Endothelial cell of umbilical vein (primary cell): ENCODE data around the gene ETNK2. TPM values are rescaled to one million over a fixed set of nuclear protein-coding genes. Genes with fewer than 3 reads are reported as not detected.

Experiments
- BruUV-seq: library from RNA; stranded (reverse); fragments of 400-500 nt; replicated peaks from 2 replicates; lab custom pipeline; 2021; lab: Mats Ljungman, UMichigan
- CTCF ChIA-PET: fragments of 300-600, 350-600 bp; sonication (Branson Sonifier 250); formaldehyde crosslinking; loops from one replicate; lab custom pipeline; 2021; ENCODE audit warnings: antibody characterized with exemption, inconsistent platforms; lab: Charles Lee
- POLR2A ChIA-PET: fragments of 300-600, 350-600 bp; sonication (Branson Sonifier 250); formaldehyde crosslinking; loops from one replicate; lab custom pipeline; 2021; ENCODE audit warnings: antibody characterized with exemption, inconsistent platforms; lab: Charles Lee
- DNase-seq: peaks from one replicate; pipeline ENCODE4 v3.0.0-alpha.2; 2011; ENCODE audit warnings: low read depth, low spot score
- FAIRE-seq: peaks from 2 replicates; lab custom pipeline; 2011; peaks lifted over from hg19 to GRCh38; lab: Jason Lieb, UNC
- H2AFZ ChIP-seq: 2 replicates; pipeline ENCODE4 v1.6.0; 2012; ENCODE audit warnings: low read depth, low read length, control low read depth, inconsistent platforms
- H3K27ac ChIP-seq: 2 replicates; pipeline ENCODE4 v1.5.1; 2011; ENCODE audit warnings: low read depth, mild to moderate bottlenecking, control low read depth, low read length, moderate library complexity; ENCODE audit not compliant: insufficient read depth
- H3K27me3 ChIP-seq, 2 experiments: 2 replicates each; pipeline versions ENCODE4 v1.6.0 to v1.6.1; 2011; ENCODE audit warnings: low read length in 2 of 2, mixed read lengths in 1 of 2; ENCODE audit not compliant: control insufficient read depth in 2 of 2, insufficient read depth in 2 of 2
- H3K36me3 ChIP-seq, 2 experiments: 2 replicates in 1 of 2; 3 replicates in 1 of 2; pipeline ENCODE4 v1.5.1; 2011; ENCODE audit warnings: low read length in 2 of 2, mild to moderate bottlenecking in 1 of 2, moderate library complexity in 1 of 2; ENCODE audit not compliant: control insufficient read depth in 2 of 2, insufficient read depth in 2 of 2; ENCODE audit errors: extremely low read depth in 1 of 2
- H3K4me1 ChIP-seq: 3 replicates; pipeline ENCODE4 v1.5.1; 2011; ENCODE audit warnings: mild to moderate bottlenecking, low read length; ENCODE audit not compliant: control insufficient read depth, insufficient read depth; ENCODE audit errors: extremely low read depth
- H3K4me2 ChIP-seq: 2 replicates; pipeline ENCODE4 v1.6.1; 2011; ENCODE audit warnings: low read length, control low read depth, mixed read lengths; ENCODE audit not compliant: insufficient read depth
- H3K4me3 ChIP-seq, 3 experiments: fragments of 200-600 bp in 1 of 3; sonication (generic), shearing (Covaris generic) in 1 of 3; replicated peaks in 1 of 3; 2 replicates each; pipeline ENCODE4 v1.5.1; 2011 to 2016; ENCODE audit warnings: control low read depth in 3 of 3, low read length in 3 of 3, mild to moderate bottlenecking in 2 of 3, inconsistent platforms in 1 of 3, low read depth in 1 of 3, moderate library complexity in 1 of 3; ENCODE audit not compliant: insufficient read depth in 1 of 3
- H3K79me2 ChIP-seq: 2 replicates; pipeline ENCODE4 v1.6.0; 2012; ENCODE audit warnings: low read length, inconsistent platforms; ENCODE audit not compliant: control insufficient read depth, insufficient read depth
- H3K9ac ChIP-seq: replicated peaks from 2 replicates; pipeline ENCODE3; 2011; ENCODE audit warnings: low read length, control low read depth; ENCODE audit not compliant: insufficient read depth; ENCODE audit errors: extremely low read depth
- H3K9me1 ChIP-seq: replicated peaks from 3 replicates; pipeline ENCODE4 v1.6.0; 2011; ENCODE audit warnings: mild to moderate bottlenecking, low read length; ENCODE audit not compliant: control insufficient read depth, insufficient read depth; ENCODE audit errors: extremely low read depth
- H3K9me3 ChIP-seq: replicated peaks from 2 replicates; pipeline ENCODE4 v1.5.1; 2012; ENCODE audit warnings: low read length, inconsistent platforms; ENCODE audit not compliant: control insufficient read depth, insufficient read depth
- H4K20me1 ChIP-seq: replicated peaks from 2 replicates; pipeline ENCODE3; 2011; ENCODE audit warnings: mild to moderate bottlenecking, low read length; ENCODE audit not compliant: control insufficient read depth, insufficient read depth; ENCODE audit errors: extremely low read depth
- EZH2 ChIP-seq: IDR thresholded peaks from 2 replicates; pipeline ENCODE4 v1.6.1; 2012; ENCODE audit warnings: borderline replicate concordance, low read depth, mild to moderate bottlenecking, moderate library complexity, low read length, inconsistent platforms; ENCODE audit not compliant: severe bottlenecking
- FOS ChIP-seq: IDR thresholded peaks from 2 replicates; pipeline ENCODE4 v1.6.1; 2011; ENCODE audit warnings: mild to moderate bottlenecking, low read length, moderate library complexity, borderline replicate concordance; ENCODE audit not compliant: insufficient read depth
- GATA2 ChIP-seq: IDR thresholded peaks from 2 replicates; pipeline ENCODE4 v1.7.0; 2011; ENCODE audit warnings: low read depth, mild to moderate bottlenecking, moderate library complexity, mixed read lengths, low read length; ENCODE audit not compliant: insufficient read length, insufficient read depth
- JUN ChIP-seq: IDR thresholded peaks from 2 replicates; pipeline ENCODE4 v1.6.1; 2011; ENCODE audit warnings: borderline replicate concordance, low read depth; ENCODE audit not compliant: insufficient read length, insufficient read depth
- MYC ChIP-seq: IDR thresholded peaks from one replicate; pipeline ENCODE4 v1.6.1; 2011; ENCODE audit warnings: mild to moderate bottlenecking, low read depth, low read length
- POLR2A ChIP-seq: IDR thresholded peaks from 2 replicates; pipeline ENCODE4 v1.6.1; 2012; ENCODE audit warnings: low read depth, mild to moderate bottlenecking, control low read depth, low read length
- POLR2AphosphoS5 ChIP-seq: IDR thresholded peaks from 2 replicates; pipeline ENCODE4 v1.6.1; 2012; ENCODE audit warnings: low read depth, mild to moderate bottlenecking, control low read depth, low read length, moderate library complexity; ENCODE audit not compliant: insufficient read depth
- dilution Hi-C: fragments of 300-500 bp; cut with MboI; formaldehyde crosslinking; loops from one replicate; pipeline ENCODE4 v1.15.0; 2019; ENCODE audit warnings: low sequenced_read_pairs; ENCODE audit not compliant: extremely low pct_ligation_motif_present
- intact Hi-C: fragments of 100-400 bp; cut with micrococcal nuclease; formaldehyde crosslinking; loops from one replicate; pipeline ENCODE4 v1.10.0; 2022
- polyA plus RNA-seq, 4 experiments: library from polyadenylated mRNA; depleted of rRNA in 3 of 4; stranded (reverse) in 3 of 4; unstranded in 1 of 4; fragments of >200 nt; gene quantifications; 2 replicates each; pipeline versions ENCODE4 v1.2.1 to v1.2.3, GENCODE V29; 2011 to 2012; ENCODE audit warnings: missing spikeins in 1 of 4
- total RNA-seq: library from RNA; stranded (reverse); gene quantifications from 2 replicates; pipeline ENCODE4 v1.2.3, GENCODE V29; 2021
- TF ChIP-seq, protein P1 (sequence below), 2 donors: IDR thresholded peaks; 1 replicate in 1 of 2; 2 replicates in 1 of 2; pipeline ENCODE4 v1.5.1; 2011; ENCODE audit warnings: low read length in 2 of 2, mild to moderate bottlenecking in 2 of 2, moderate library complexity in 2 of 2, control low read depth in 1 of 2, inconsistent platforms in 1 of 2, low read depth in 1 of 2; ENCODE audit not compliant: insufficient read depth in 1 of 2; ENCODE audit errors: extremely low read depth in 1 of 2
- TF ChIP-seq, protein P2 (sequence below): IDR thresholded peaks from 2 replicates; pipeline ENCODE4 v1.6.1; 2011; ENCODE audit not compliant: insufficient read depth, insufficient read length

ETNK2 gene
- total and polyA plus RNA-seq, 2 donors (not counting 3 experiments of a cell fraction or from before 2014, with no cell fraction given), result 13.5 to 27.5 TPM

DNA sequence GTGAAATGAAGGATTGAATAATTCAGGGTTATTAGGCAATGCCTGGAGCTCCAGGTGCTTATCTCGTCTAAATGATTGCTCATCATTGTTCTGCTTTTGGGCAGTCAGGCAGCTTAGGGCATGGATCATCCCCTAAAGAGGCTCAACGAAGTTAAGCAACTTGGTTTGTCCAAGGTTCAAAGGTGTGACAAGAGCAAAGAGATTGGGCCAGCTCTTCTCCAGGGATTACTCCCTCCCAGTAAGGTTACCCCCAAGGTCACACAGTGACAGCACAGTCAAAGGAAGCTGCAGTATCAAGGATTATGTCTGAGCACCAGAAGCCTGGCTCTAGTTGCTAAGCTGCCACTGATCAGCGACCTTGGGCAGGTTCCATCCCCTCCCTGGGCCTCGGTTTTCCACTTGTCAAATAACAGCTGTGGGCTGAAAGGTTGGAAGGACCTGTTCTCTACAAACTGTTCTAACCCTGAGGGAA, 6.8 kb downstream of the ETNK2 start:
- Histone ChIP-seq H3K9me3 (no peaks in the 10 kb centered on the region), H3K9me1 (no peaks in the 10 kb centered on the region), H3K36me3 (no peaks in the 10 kb centered on the region), H3K4me1 (no peaks in the 10 kb centered on the region), H4K20me1 (no peaks in the 10 kb centered on the region), H3K4me2 (no peak overlapping the region), H3K4me3 (no peak overlapping the region), H3K27ac (no peak overlapping the region), H3K9ac (no peak overlapping the region), H3K27me3 (no peaks in the 10 kb centered on the region), H3K79me2 (no peaks in the 10 kb centered on the region), H2AFZ (no peak overlapping the region)
- FAIRE-seq (no peak), DNase-seq (no peak)
- ChIA-PET CTCF (interaction anchor here (0.9 to 1.9 kb wide), 2 partner anchors 16 to 274 kb away, joined by 4 to 5 read pairs; no protein-coding TSS in a partner anchor), POLR2A (no interaction called here)
- dilution Hi-C loops (loop anchor here (25.0 kb wide), 1 partner anchor 283 kb away; the partner anchor contains the start of gene SNRPE), intact Hi-C loops (no loop called here)
- TF ChIP-seq GATA2 (no peak), FOS (no peak), MYC (no peak), EZH2 (no peak), POLR2AphosphoS5 (no peak), JUN (no peak), POLR2A (no peak)
- TF ChIP-seq, protein P1, sequence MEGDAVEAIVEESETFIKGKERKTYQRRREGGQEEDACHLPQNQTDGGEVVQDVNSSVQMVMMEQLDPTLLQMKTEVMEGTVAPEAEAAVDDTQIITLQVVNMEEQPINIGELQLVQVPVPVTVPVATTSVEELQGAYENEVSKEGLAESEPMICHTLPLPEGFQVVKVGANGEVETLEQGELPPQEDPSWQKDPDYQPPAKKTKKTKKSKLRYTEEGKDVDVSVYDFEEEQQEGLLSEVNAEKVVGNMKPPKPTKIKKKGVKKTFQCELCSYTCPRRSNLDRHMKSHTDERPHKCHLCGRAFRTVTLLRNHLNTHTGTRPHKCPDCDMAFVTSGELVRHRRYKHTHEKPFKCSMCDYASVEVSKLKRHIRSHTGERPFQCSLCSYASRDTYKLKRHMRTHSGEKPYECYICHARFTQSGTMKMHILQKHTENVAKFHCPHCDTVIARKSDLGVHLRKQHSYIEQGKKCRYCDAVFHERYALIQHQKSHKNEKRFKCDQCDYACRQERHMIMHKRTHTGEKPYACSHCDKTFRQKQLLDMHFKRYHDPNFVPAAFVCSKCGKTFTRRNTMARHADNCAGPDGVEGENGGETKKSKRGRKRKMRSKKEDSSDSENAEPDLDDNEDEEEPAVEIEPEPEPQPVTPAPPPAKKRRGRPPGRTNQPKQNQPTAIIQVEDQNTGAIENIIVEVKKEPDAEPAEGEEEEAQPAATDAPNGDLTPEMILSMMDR (IDR thresholded peaks at IDR 0.05; ENCODE audit: extremely low read depth in 1 of 2, insufficient read depth in 1 of 2, low read depth in 1 of 2, low read length in 2 of 2), result no peak
- TF ChIP-seq, protein P2, sequence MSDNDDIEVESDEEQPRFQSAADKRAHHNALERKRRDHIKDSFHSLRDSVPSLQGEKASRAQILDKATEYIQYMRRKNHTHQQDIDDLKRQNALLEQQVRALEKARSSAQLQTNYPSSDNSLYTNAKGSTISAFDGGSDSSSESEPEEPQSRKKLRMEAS, result no peak
- no TSS peak for BruUV-seq
